WTC11 (cell line): ENCODE data around the gene KAT6B. TPM values are rescaled to one million over a fixed set of nuclear protein-coding genes. Genes with fewer than 3 reads are reported as not detected.

Experiments used
- ATF1 ChIP-seq: sonication (generic); formaldehyde crosslinking; IDR thresholded peaks from 2 replicates; pipeline ENCODE4 v1.8.1; 2023; ENCODE audit warnings: mild to moderate bottlenecking, moderate library complexity, missing genetic modification reagents
- CBFB ChIP-seq: sonication (generic); formaldehyde crosslinking; IDR thresholded peaks from 2 replicates; pipeline ENCODE4 v1.8.1; 2022; ENCODE audit warnings: mild to moderate bottlenecking, low read depth, missing genetic modification reagents
- ELF4 ChIP-seq: sonication (generic); formaldehyde crosslinking; IDR thresholded peaks from 2 replicates; pipeline ENCODE4 v1.8.1; 2022; ENCODE audit warnings: low read depth, mild to moderate bottlenecking, moderate library complexity, missing genetic modification reagents
- ETV6 ChIP-seq: sonication (generic); formaldehyde crosslinking; IDR thresholded peaks from 2 replicates; pipeline ENCODE4 v1.8.1; 2022; ENCODE audit warnings: mild to moderate bottlenecking, missing genetic modification reagents
- FOXJ3 ChIP-seq: sonication (generic); formaldehyde crosslinking; IDR thresholded peaks from 2 replicates; pipeline ENCODE4 v1.9.0; 2021; ENCODE audit warnings: missing genetic modification reagents, mild to moderate bottlenecking, borderline replicate concordance
- JAZF1 ChIP-seq: fragments of 250-450 bp; sonication (Bioruptor Pico); IDR thresholded peaks from 2 replicates; pipeline ENCODE4 v1.9.0; 2021; ENCODE audit warnings: moderate library complexity, mild to moderate bottlenecking, inconsistent platforms
- KAT7 ChIP-seq: sonication (generic); formaldehyde crosslinking; IDR thresholded peaks from 2 replicates; pipeline ENCODE4 v1.8.1; 2023; ENCODE audit warnings: missing genetic modification reagents, mild to moderate bottlenecking, borderline replicate concordance
- MXD4 ChIP-seq: fragments of 250-450 bp; sonication (Bioruptor Pico); IDR thresholded peaks from 2 replicates; pipeline ENCODE4 v1.8.0; 2021; ENCODE audit warnings: mild to moderate bottlenecking, moderate library complexity, borderline replicate concordance
- SMAD3 ChIP-seq: sonication (generic); formaldehyde crosslinking; IDR thresholded peaks from 2 replicates; pipeline ENCODE4 v1.8.0; 2022; ENCODE audit warnings: missing genetic modification reagents, mild to moderate bottlenecking, borderline replicate concordance
- SMAD4 ChIP-seq: sonication (generic); formaldehyde crosslinking; IDR thresholded peaks from 2 replicates; pipeline ENCODE4 v1.8.0; 2022; ENCODE audit warnings: mild to moderate bottlenecking, missing genetic modification reagents
- SOX15 ChIP-seq: fragments of 250-450 bp; sonication (Bioruptor Pico); IDR thresholded peaks from 2 replicates; pipeline ENCODE4 v1.9.0; 2021; ENCODE audit warnings: mild to moderate bottlenecking
- SP1 ChIP-seq: sonication (generic); formaldehyde crosslinking; conservative IDR thresholded peaks from 2 replicates; pipeline ENCODE4 v1.8.1; 2022; ENCODE audit warnings: missing genetic modification reagents
- TP53 ChIP-seq: sonication (generic); formaldehyde crosslinking; IDR thresholded peaks from 2 replicates; pipeline ENCODE4 v1.8.1; 2023; ENCODE audit warnings: mild to moderate bottlenecking, missing genetic modification reagents
- ZNF396 ChIP-seq: fragments of 250-450 bp; sonication (Bioruptor Pico); IDR thresholded peaks from 2 replicates; pipeline ENCODE4 v1.8.0; 2021; ENCODE audit warnings: mild to moderate bottlenecking, moderate library complexity, borderline replicate concordance
- total RNA-seq: library from RNA; stranded (reverse); gene quantifications from 3 replicates; pipeline ENCODE4 v1.2.3, GENCODE V29; 2021
- TF ChIP-seq, protein P1 (sequence below): fragments of 250-450 bp; sonication (Bioruptor Pico); IDR thresholded peaks from 2 replicates; pipeline ENCODE4 v1.9.0; 2021; ENCODE audit warnings: mild to moderate bottlenecking, borderline replicate concordance
- TF ChIP-seq, protein P2 (sequence below): sonication (generic); formaldehyde crosslinking; IDR thresholded peaks from 2 replicates; pipeline ENCODE4 v1.8.0; 2022; ENCODE audit warnings: missing genetic modification reagents
- TF ChIP-seq, protein P3 (sequence below): fragments of 250-450 bp; sonication (Bioruptor Pico); conservative IDR thresholded peaks from 2 replicates; pipeline ENCODE4 v1.9.0; 2021; ENCODE audit warnings: mild to moderate bottlenecking
- TF ChIP-seq, protein P4 (sequence below): sonication (generic); formaldehyde crosslinking; IDR thresholded peaks from 2 replicates; pipeline ENCODE4 v1.8.1; 2023; ENCODE audit warnings: mild to moderate bottlenecking, moderate library complexity, missing genetic modification reagents
- TF ChIP-seq, protein P5 (sequence below): sonication (generic); formaldehyde crosslinking; IDR thresholded peaks from 2 replicates; pipeline ENCODE4 v1.8.1; 2022; ENCODE audit warnings: mild to moderate bottlenecking, missing genetic modification reagents, moderate library complexity, borderline replicate concordance
- TF ChIP-seq, protein P6 (sequence below): fragments of 250-450 bp; sonication (Bioruptor Pico); IDR thresholded peaks from 2 replicates; pipeline ENCODE4 v1.9.0; 2021; ENCODE audit warnings: mild to moderate bottlenecking
- TF ChIP-seq, protein P7 (sequence below): sonication (generic); formaldehyde crosslinking; IDR thresholded peaks from 2 replicates; pipeline ENCODE4 v1.8.1; 2022; ENCODE audit warnings: mild to moderate bottlenecking, moderate library complexity, missing genetic modification reagents

KAT6B gene
- total RNA-seq, 1 experiment from 2014 or later, result 18.5 TPM

DNA sequence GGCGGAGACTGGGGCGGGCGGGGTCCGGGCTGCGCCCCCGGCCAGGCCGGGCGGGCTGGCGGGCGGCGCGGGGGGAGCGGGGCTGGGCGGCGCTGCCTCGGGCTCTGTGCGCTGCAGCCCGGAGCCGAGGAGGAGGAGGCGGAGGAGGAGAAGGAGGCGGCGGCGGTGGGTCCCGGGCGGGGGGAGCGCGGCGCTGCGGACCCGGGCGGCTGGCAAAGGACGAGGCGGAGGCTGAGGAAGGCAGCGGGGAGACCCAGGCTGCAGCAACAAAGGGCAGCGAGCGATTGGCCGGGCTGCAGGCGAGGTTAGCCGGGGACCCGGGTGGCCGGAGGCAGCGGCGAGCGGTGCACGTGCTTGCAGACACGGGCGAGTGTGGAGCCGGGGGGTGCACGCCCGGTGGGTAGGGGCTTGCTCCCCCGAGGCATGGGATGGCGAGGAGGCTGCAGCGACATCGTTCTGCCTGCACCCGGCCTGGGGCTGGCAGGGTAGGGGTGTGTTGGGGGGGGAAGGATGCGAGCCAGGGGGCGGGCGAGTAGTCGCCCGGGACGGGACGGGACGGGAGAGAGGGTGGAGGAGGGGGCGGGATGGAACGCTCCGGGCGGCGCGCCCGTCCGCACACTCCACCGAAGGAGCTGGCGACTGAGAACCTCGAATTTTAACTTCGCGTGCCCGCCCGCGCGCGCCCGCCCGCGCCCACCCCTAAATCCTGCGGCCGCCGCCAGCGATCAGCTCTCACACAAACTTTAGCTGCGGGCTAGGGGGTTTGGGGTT, 844 bp upstream of the KAT6B start (continued):
- TF ChIP-seq, protein P1, sequence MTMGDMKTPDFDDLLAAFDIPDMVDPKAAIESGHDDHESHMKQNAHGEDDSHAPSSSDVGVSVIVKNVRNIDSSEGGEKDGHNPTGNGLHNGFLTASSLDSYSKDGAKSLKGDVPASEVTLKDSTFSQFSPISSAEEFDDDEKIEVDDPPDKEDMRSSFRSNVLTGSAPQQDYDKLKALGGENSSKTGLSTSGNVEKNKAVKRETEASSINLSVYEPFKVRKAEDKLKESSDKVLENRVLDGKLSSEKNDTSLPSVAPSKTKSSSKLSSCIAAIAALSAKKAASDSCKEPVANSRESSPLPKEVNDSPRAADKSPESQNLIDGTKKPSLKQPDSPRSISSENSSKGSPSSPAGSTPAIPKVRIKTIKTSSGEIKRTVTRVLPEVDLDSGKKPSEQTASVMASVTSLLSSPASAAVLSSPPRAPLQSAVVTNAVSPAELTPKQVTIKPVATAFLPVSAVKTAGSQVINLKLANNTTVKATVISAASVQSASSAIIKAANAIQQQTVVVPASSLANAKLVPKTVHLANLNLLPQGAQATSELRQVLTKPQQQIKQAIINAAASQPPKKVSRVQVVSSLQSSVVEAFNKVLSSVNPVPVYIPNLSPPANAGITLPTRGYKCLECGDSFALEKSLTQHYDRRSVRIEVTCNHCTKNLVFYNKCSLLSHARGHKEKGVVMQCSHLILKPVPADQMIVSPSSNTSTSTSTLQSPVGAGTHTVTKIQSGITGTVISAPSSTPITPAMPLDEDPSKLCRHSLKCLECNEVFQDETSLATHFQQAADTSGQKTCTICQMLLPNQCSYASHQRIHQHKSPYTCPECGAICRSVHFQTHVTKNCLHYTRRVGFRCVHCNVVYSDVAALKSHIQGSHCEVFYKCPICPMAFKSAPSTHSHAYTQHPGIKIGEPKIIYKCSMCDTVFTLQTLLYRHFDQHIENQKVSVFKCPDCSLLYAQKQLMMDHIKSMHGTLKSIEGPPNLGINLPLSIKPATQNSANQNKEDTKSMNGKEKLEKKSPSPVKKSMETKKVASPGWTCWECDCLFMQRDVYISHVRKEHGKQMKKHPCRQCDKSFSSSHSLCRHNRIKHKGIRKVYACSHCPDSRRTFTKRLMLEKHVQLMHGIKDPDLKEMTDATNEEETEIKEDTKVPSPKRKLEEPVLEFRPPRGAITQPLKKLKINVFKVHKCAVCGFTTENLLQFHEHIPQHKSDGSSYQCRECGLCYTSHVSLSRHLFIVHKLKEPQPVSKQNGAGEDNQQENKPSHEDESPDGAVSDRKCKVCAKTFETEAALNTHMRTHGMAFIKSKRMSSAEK (CRISPR knock-in tag), result no peak
- TF ChIP-seq, protein P2, sequence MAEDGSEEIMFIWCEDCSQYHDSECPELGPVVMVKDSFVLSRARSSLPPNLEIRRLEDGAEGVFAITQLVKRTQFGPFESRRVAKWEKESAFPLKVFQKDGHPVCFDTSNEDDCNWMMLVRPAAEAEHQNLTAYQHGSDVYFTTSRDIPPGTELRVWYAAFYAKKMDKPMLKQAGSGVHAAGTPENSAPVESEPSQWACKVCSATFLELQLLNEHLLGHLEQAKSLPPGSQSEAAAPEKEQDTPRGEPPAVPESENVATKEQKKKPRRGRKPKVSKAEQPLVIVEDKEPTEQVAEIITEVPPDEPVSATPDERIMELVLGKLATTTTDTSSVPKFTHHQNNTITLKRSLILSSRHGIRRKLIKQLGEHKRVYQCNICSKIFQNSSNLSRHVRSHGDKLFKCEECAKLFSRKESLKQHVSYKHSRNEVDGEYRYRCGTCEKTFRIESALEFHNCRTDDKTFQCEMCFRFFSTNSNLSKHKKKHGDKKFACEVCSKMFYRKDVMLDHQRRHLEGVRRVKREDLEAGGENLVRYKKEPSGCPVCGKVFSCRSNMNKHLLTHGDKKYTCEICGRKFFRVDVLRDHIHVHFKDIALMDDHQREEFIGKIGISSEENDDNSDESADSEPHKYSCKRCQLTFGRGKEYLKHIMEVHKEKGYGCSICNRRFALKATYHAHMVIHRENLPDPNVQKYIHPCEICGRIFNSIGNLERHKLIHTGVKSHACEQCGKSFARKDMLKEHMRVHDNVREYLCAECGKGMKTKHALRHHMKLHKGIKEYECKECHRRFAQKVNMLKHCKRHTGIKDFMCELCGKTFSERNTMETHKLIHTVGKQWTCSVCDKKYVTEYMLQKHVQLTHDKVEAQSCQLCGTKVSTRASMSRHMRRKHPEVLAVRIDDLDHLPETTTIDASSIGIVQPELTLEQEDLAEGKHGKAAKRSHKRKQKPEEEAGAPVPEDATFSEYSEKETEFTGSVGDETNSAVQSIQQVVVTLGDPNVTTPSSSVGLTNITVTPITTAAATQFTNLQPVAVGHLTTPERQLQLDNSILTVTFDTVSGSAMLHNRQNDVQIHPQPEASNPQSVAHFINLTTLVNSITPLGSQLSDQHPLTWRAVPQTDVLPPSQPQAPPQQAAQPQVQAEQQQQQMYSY (CRISPR knock-in tag), result 0 out of 2 replicates have a peak, but pooled peaks have one; percentile 9
- TF ChIP-seq ELF4 (CRISPR knock-in tag), result no peak
- TF ChIP-seq, protein P3, sequence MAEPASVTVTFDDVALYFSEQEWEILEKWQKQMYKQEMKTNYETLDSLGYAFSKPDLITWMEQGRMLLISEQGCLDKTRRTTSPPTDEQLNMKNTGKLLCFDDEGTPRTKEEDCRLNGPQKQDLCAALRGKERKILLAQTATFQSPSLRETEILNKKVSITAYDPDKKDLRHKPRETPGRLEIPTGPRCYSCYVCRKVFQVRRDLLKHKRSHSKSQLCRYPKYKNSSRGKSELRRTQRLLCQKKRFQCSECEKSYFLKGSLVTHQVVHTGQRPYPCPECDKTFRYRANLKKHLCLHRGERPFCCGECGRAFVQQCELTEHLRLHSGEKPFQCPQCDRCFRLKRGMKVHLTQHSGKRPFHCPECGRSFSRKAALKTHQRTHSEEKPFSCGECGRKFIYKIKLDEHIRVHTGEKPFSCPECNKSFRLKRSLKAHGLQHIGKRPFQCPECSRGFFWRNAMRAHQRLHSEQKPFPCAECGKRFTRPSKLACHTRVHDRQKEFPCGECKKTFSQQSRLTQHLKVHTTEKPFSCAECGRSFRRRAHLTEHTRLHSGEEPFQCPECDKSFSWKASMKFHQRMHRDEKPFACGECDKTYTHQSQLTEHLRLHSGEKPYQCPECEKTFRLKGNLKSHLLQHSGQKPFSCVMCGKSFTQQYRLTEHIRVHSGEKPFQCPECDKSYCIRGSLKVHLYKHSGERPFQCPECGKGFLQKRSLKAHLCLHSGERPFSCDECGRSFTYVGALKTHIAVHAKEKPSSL (CRISPR knock-in tag), result no peak
- TF ChIP-seq SP1 (CRISPR knock-in tag), result peak; percentile 13; the same call in 1 of the 2 replicates
- TF ChIP-seq ZNF396 (CRISPR knock-in tag), result no peak
- TF ChIP-seq ETV6 (CRISPR knock-in tag), result 0 out of 2 replicates have a peak, but pooled peaks have one; percentile 22
- no peak for TF ChIP-seq JAZF1
- TF ChIP-seq KAT7 (CRISPR knock-in tag), result peak; percentile 27; the same call in 1 of the 2 replicates
- TF ChIP-seq, protein P4, sequence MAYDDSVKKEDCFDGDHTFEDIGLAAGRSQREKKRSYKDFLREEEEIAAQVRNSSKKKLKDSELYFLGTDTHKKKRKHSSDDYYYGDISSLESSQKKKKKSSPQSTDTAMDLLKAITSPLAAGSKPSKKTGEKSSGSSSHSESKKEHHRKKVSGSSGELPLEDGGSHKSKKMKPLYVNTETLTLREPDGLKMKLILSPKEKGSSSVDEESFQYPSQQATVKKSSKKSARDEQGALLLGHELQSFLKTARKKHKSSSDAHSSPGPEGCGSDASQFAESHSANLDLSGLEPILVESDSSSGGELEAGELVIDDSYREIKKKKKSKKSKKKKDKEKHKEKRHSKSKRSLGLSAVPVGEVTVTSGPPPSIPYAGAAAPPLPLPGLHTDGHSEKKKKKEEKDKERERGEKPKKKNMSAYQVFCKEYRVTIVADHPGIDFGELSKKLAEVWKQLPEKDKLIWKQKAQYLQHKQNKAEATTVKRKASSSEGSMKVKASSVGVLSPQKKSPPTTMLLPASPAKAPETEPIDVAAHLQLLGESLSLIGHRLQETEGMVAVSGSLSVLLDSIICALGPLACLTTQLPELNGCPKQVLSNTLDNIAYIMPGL (CRISPR knock-in tag), result peak; percentile 52; the same call in 1 of the 2 replicates
- no peak for TF ChIP-seq ATF1 (CRISPR knock-in tag)
- TF ChIP-seq, protein P5, sequence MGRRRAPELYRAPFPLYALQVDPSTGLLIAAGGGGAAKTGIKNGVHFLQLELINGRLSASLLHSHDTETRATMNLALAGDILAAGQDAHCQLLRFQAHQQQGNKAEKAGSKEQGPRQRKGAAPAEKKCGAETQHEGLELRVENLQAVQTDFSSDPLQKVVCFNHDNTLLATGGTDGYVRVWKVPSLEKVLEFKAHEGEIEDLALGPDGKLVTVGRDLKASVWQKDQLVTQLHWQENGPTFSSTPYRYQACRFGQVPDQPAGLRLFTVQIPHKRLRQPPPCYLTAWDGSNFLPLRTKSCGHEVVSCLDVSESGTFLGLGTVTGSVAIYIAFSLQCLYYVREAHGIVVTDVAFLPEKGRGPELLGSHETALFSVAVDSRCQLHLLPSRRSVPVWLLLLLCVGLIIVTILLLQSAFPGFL (CRISPR knock-in tag), result no peak
- TF ChIP-seq SOX15 (CRISPR knock-in tag), result no peak
- no peak for TF ChIP-seq SMAD3
- TF ChIP-seq MXD4, result no peak
- no peak for TF ChIP-seq TP53 (CRISPR knock-in tag)
- TF ChIP-seq, protein P6, sequence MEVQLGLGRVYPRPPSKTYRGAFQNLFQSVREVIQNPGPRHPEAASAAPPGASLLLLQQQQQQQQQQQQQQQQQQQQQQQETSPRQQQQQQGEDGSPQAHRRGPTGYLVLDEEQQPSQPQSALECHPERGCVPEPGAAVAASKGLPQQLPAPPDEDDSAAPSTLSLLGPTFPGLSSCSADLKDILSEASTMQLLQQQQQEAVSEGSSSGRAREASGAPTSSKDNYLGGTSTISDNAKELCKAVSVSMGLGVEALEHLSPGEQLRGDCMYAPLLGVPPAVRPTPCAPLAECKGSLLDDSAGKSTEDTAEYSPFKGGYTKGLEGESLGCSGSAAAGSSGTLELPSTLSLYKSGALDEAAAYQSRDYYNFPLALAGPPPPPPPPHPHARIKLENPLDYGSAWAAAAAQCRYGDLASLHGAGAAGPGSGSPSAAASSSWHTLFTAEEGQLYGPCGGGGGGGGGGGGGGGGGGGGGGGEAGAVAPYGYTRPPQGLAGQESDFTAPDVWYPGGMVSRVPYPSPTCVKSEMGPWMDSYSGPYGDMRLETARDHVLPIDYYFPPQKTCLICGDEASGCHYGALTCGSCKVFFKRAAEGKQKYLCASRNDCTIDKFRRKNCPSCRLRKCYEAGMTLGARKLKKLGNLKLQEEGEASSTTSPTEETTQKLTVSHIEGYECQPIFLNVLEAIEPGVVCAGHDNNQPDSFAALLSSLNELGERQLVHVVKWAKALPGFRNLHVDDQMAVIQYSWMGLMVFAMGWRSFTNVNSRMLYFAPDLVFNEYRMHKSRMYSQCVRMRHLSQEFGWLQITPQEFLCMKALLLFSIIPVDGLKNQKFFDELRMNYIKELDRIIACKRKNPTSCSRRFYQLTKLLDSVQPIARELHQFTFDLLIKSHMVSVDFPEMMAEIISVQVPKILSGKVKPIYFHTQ, result no peak
- TF ChIP-seq SMAD4 (CRISPR knock-in tag), result no peak
- TF ChIP-seq, protein P7, sequence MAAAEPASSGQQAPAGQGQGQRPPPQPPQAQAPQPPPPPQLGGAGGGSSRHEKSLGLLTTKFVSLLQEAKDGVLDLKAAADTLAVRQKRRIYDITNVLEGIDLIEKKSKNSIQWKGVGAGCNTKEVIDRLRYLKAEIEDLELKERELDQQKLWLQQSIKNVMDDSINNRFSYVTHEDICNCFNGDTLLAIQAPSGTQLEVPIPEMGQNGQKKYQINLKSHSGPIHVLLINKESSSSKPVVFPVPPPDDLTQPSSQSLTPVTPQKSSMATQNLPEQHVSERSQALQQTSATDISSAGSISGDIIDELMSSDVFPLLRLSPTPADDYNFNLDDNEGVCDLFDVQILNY (CRISPR knock-in tag), result peak; percentile 67
- no peak for TF ChIP-seq CBFB (CRISPR knock-in tag)
- TF ChIP-seq FOXJ3 (CRISPR knock-in tag), result no peak
